Measurements from ENCODE around the gene TSC1.

- TF ChIP-seq POLR2A (IDR thresholded peaks at IDR 0.05) (no peak), POLR2AphosphoS5 (IDR thresholded peaks at IDR 0.05) (no peak), EP300 (IDR thresholded peaks at IDR 0.05) (no peak)
- TF ChIP-seq, protein P1, sequence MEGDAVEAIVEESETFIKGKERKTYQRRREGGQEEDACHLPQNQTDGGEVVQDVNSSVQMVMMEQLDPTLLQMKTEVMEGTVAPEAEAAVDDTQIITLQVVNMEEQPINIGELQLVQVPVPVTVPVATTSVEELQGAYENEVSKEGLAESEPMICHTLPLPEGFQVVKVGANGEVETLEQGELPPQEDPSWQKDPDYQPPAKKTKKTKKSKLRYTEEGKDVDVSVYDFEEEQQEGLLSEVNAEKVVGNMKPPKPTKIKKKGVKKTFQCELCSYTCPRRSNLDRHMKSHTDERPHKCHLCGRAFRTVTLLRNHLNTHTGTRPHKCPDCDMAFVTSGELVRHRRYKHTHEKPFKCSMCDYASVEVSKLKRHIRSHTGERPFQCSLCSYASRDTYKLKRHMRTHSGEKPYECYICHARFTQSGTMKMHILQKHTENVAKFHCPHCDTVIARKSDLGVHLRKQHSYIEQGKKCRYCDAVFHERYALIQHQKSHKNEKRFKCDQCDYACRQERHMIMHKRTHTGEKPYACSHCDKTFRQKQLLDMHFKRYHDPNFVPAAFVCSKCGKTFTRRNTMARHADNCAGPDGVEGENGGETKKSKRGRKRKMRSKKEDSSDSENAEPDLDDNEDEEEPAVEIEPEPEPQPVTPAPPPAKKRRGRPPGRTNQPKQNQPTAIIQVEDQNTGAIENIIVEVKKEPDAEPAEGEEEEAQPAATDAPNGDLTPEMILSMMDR (IDR thresholded peaks at IDR 0.05): no peak
Measured at GRCh38 chr9:132973713-132974112, 29.3 kb upstream of the TSC1 start.
